ENCODE data around the gene ASCC3. TPM values are rescaled to one million over a fixed set of nuclear protein-coding genes. Genes with fewer than 3 reads are reported as not detected.

Gene ASCC3
- total and polyA plus RNA-seq, 2 donors (not counting 3 experiments of a cell fraction or from before 2014, with no cell fraction given): 15.7 to 57.2 TPM

DNA sequence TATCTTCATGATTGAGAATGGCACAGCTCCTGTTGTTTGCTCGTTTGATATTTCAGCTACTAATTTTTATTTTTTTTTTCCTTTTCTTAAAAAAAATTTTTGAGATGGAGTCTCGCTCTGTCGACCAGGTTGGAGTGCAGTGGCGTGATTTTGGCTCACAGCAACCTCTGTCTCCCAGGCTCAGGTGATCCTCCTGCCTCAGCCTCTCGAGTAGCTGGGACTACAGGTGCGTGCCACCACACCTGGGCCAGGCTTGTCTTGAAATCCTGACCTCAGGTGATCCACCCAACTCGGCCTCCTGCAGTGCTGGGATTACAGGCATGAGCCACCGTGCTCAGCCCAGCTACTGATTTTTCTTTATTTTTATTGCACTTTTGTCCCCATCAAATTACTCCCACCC is 266.2 kb downstream of the ASCC3 start:
- ChIA-PET POLR2A (no interaction called here), CTCF (no interaction called here)
- no peaks in the 10 kb centered on the region for H3K9me1 ChIP-seq (replicated peaks; ENCODE audit: control insufficient read depth, extremely low read depth, insufficient read depth, low read length)
- no peak overlapping the region for H3K4me3 ChIP-seq (replicated peaks in 1 of 3; ENCODE audit: insufficient read depth in 1 of 3, low read depth in 1 of 3, low read length in 3 of 3)
- no peaks in the 10 kb centered on the region for H3K9me3 ChIP-seq (replicated peaks; ENCODE audit: control insufficient read depth, insufficient read depth, low read length)
- dilution Hi-C loops (cut with MboI; ENCODE audit: extremely low pct_ligation_motif_present, low sequenced_read_pairs) (no loop called here), intact Hi-C loops (cut with micrococcal nuclease) (no loop called here)
- FAIRE-seq (no peak), DNase-seq (ENCODE audit: low read depth, low spot score) (no peak)
- H3K4me2 ChIP-seq (ENCODE audit: insufficient read depth, low read length): no peak overlapping the region
- H4K20me1 ChIP-seq (replicated peaks; ENCODE audit: control insufficient read depth, extremely low read depth, insufficient read depth, low read length): no peaks in the 10 kb centered on the region
- H3K27me3 ChIP-seq (ENCODE audit: control insufficient read depth in 2 of 2, insufficient read depth in 2 of 2, low read length in 2 of 2): no peaks in the 10 kb centered on the region
- no peak overlapping the region for H2AFZ ChIP-seq (ENCODE audit: low read depth, low read length)
- no peak overlapping the region for H3K9ac ChIP-seq (replicated peaks; ENCODE audit: extremely low read depth, insufficient read depth, low read length)
- H3K36me3 ChIP-seq (ENCODE audit: control insufficient read depth in 2 of 2, extremely low read depth in 1 of 2, insufficient read depth in 2 of 2, low read length in 2 of 2): no peaks in the 10 kb centered on the region
- TF ChIP-seq MYC (IDR thresholded peaks at IDR 0.05; ENCODE audit: low read depth, low read length) (no peak), FOS (IDR thresholded peaks at IDR 0.05; ENCODE audit: borderline replicate concordance, insufficient read depth, low read length) (no peak), POLR2AphosphoS5 (IDR thresholded peaks at IDR 0.05; ENCODE audit: insufficient read depth, low read depth, low read length) (no peak), POLR2A (IDR thresholded peaks at IDR 0.05; ENCODE audit: low read depth, low read length) (no peak)
- TF ChIP-seq, protein P1, sequence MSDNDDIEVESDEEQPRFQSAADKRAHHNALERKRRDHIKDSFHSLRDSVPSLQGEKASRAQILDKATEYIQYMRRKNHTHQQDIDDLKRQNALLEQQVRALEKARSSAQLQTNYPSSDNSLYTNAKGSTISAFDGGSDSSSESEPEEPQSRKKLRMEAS (IDR thresholded peaks at IDR 0.05; ENCODE audit: insufficient read depth, insufficient read length): no peak
- no TSS peak for BruUV-seq (replicated peaks)
- no peaks in the 10 kb centered on the region for H3K4me1 ChIP-seq (ENCODE audit: control insufficient read depth, extremely low read depth, insufficient read depth, low read length)
- H3K27ac ChIP-seq (ENCODE audit: insufficient read depth, low read depth, low read length): no peak overlapping the region
- H3K79me2 ChIP-seq (ENCODE audit: control insufficient read depth, insufficient read depth, low read length): no peaks in the 10 kb centered on the region

DNA sequence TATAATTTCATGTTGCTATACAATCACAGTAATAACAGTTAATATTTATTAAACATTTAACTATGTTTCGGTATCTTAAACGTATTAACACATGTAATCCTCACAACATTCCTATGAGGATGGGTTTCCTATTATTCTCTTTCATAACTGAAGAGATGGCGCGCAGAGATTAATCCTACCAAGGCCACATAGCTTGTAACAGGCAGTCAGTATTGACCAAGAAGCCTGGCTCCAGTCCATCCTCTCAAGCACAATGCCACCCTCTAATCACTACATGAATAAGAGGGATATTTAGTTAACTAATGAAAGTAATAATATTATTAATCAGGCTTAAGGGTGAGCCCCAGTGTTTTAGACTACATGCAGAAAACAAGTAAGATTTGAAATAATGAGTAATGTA is 266.7 kb downstream of the ASCC3 start:
- H3K27ac ChIP-seq (ENCODE audit: insufficient read depth, low read depth, low read length): no peak overlapping the region
- TF ChIP-seq EZH2 (IDR thresholded peaks at IDR 0.05; ENCODE audit: borderline replicate concordance, low read depth, low read length, severe bottlenecking) (no peak), JUN (IDR thresholded peaks at IDR 0.05; ENCODE audit: borderline replicate concordance, insufficient read depth, insufficient read length, low read depth) (no peak), GATA2 (IDR thresholded peaks at IDR 0.05; ENCODE audit: insufficient read depth, insufficient read length, low read depth, low read length) (no peak), FOS (IDR thresholded peaks at IDR 0.05; ENCODE audit: borderline replicate concordance, insufficient read depth, low read length) (no peak), MYC (IDR thresholded peaks at IDR 0.05; ENCODE audit: low read depth, low read length) (no peak), POLR2A (IDR thresholded peaks at IDR 0.05; ENCODE audit: low read depth, low read length) (no peak), POLR2AphosphoS5 (IDR thresholded peaks at IDR 0.05; ENCODE audit: insufficient read depth, low read depth, low read length) (no peak)
- TF ChIP-seq, protein P2, sequence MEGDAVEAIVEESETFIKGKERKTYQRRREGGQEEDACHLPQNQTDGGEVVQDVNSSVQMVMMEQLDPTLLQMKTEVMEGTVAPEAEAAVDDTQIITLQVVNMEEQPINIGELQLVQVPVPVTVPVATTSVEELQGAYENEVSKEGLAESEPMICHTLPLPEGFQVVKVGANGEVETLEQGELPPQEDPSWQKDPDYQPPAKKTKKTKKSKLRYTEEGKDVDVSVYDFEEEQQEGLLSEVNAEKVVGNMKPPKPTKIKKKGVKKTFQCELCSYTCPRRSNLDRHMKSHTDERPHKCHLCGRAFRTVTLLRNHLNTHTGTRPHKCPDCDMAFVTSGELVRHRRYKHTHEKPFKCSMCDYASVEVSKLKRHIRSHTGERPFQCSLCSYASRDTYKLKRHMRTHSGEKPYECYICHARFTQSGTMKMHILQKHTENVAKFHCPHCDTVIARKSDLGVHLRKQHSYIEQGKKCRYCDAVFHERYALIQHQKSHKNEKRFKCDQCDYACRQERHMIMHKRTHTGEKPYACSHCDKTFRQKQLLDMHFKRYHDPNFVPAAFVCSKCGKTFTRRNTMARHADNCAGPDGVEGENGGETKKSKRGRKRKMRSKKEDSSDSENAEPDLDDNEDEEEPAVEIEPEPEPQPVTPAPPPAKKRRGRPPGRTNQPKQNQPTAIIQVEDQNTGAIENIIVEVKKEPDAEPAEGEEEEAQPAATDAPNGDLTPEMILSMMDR (IDR thresholded peaks at IDR 0.05; ENCODE audit: extremely low read depth in 1 of 2, insufficient read depth in 1 of 2, low read depth in 1 of 2, low read length in 2 of 2): no peak
- TF ChIP-seq, protein P1 (IDR thresholded peaks at IDR 0.05; ENCODE audit: insufficient read depth, insufficient read length): no peak
- H3K9me3 ChIP-seq (replicated peaks; ENCODE audit: control insufficient read depth, insufficient read depth, low read length): no peaks in the 10 kb centered on the region
- ChIA-PET CTCF (no interaction called here), POLR2A (no interaction called here)
- no peaks in the 10 kb centered on the region for H3K4me1 ChIP-seq (ENCODE audit: control insufficient read depth, extremely low read depth, insufficient read depth, low read length)
- FAIRE-seq (no peak), DNase-seq (ENCODE audit: low read depth, low spot score) (no peak)
- H3K79me2 ChIP-seq (ENCODE audit: control insufficient read depth, insufficient read depth, low read length): no peaks in the 10 kb centered on the region
- H3K4me3 ChIP-seq (replicated peaks in 1 of 3; ENCODE audit: insufficient read depth in 1 of 3, low read depth in 1 of 3, low read length in 3 of 3): no peak overlapping the region
- H3K36me3 ChIP-seq (ENCODE audit: control insufficient read depth in 2 of 2, extremely low read depth in 1 of 2, insufficient read depth in 2 of 2, low read length in 2 of 2): no peaks in the 10 kb centered on the region
- intact Hi-C loops (cut with micrococcal nuclease) (no loop called here), dilution Hi-C loops (cut with MboI; ENCODE audit: extremely low pct_ligation_motif_present, low sequenced_read_pairs) (no loop called here)
- no peak overlapping the region for H2AFZ ChIP-seq (ENCODE audit: low read depth, low read length)
- H4K20me1 ChIP-seq (replicated peaks; ENCODE audit: control insufficient read depth, extremely low read depth, insufficient read depth, low read length): no peaks in the 10 kb centered on the region
- H3K27me3 ChIP-seq (ENCODE audit: control insufficient read depth in 2 of 2, insufficient read depth in 2 of 2, low read length in 2 of 2): no peaks in the 10 kb centered on the region
- no peak overlapping the region for H3K9ac ChIP-seq (replicated peaks; ENCODE audit: extremely low read depth, insufficient read depth, low read length)
- no peak overlapping the region for H3K4me2 ChIP-seq (ENCODE audit: insufficient read depth, low read length)
- no peaks in the 10 kb centered on the region for H3K9me1 ChIP-seq (replicated peaks; ENCODE audit: control insufficient read depth, extremely low read depth, insufficient read depth, low read length)
- BruUV-seq (replicated peaks): no TSS peak
